GM12878 (cell line): ENCODE measurements around the gene CCNL1. TPM values are rescaled to one million over a fixed set of nuclear protein-coding genes. Genes with fewer than 3 reads are reported as not detected.

ENCODE experiments used
- ATAC-seq: fragments of 200-7000 bp; cut with Tn5 transposase; 3 replicates; pipeline ENCODE4 v1.9.1; 2020; ENCODE audit warnings: mild to moderate bottlenecking, moderate library complexity
- BruUV-seq: library from RNA; stranded (reverse); fragments of 400-500 nt; replicated peaks from 2 replicates; lab custom pipeline; 2021; lab: Mats Ljungman, UMichigan
- CTCF ChIA-PET: fragments of 300-600 bp; sonication (Branson Sonifier 250); formaldehyde crosslinking; extraction: SDS; loops from one replicate; lab custom pipeline; 2021; ENCODE audit warnings: inconsistent platforms; lab: Yijun Ruan, JAX
- POLR2A ChIA-PET: fragments of 350-600 bp; formaldehyde crosslinking; extraction: SDS; loops from one replicate; lab custom pipeline; 2021; ENCODE audit warnings: inconsistent platforms; lab: Charles Lee
- RAD21 ChIA-PET: fragments of 300-600 bp; sonication (Branson Sonifier 250); formaldehyde crosslinking; loops from one replicate; lab custom pipeline; 2023; ENCODE audit warnings: antibody characterized with exemption; ENCODE audit not compliant: unreplicated experiment; lab: Charles Lee
- SMC1A ChIA-PET: fragments of 300-600 bp; sonication (Branson Sonifier 250); formaldehyde crosslinking; loops from one replicate; lab custom pipeline; 2023; ENCODE audit not compliant: unreplicated experiment, uncharacterized antibody; lab: Charles Lee
- DNase-seq: peaks from one replicate; pipeline ENCODE4 v3.0.0-alpha.2; 2011; ENCODE audit warnings: low read depth, low spot score
- FAIRE-seq: peaks from 3 replicates; lab custom pipeline; 2011; peaks lifted over from hg19 to GRCh38; lab: Jason Lieb, UNC
- H2AFZ ChIP-seq: 2 replicates; pipeline ENCODE4 v1.6.0; 2011; ENCODE audit warnings: low read depth, low read length, control low read depth; ENCODE audit not compliant: control insufficient read depth
- H3K27ac ChIP-seq: 2 replicates; pipeline ENCODE4 v1.5.1; 2011; ENCODE audit warnings: control low read depth; ENCODE audit not compliant: control insufficient read depth, insufficient read depth
- H3K27me3 ChIP-seq, 2 experiments: replicated peaks in 1 of 2; 2 replicates each; pipeline versions ENCODE4 v1.6.0 to v1.6.1; 2011; ENCODE audit warnings: low read length in 1 of 2; ENCODE audit not compliant: control insufficient read depth in 2 of 2, insufficient read depth in 2 of 2
- H3K36me3 ChIP-seq, 2 experiments: 2 replicates each; pipeline ENCODE4 v1.5.1; 2011; ENCODE audit warnings: low read length in 1 of 2; ENCODE audit not compliant: control insufficient read depth in 2 of 2, insufficient read depth in 2 of 2
- H3K4me1 ChIP-seq: 2 replicates; pipeline ENCODE4 v1.6.1; 2011; ENCODE audit warnings: mild to moderate bottlenecking, low read length, moderate library complexity, mixed read lengths; ENCODE audit not compliant: control insufficient read depth, insufficient read depth
- H3K4me2 ChIP-seq: 2 replicates; pipeline ENCODE4 v1.6.0; 2011; ENCODE audit warnings: control low read depth; ENCODE audit not compliant: control insufficient read depth, insufficient read depth
- H3K4me3 ChIP-seq: fragments of 200-600 bp; sonication (generic); 2 replicates; pipeline ENCODE4 v1.5.1; 2016
- H3K79me2 ChIP-seq: 2 replicates; pipeline ENCODE4 v1.6.0; 2011; ENCODE audit warnings: low read length; ENCODE audit not compliant: control insufficient read depth, insufficient read depth
- H3K9ac ChIP-seq: 2 replicates; pipeline ENCODE4 v1.8.0; 2011; ENCODE audit warnings: low read length, control low read depth, mixed read lengths; ENCODE audit not compliant: control insufficient read depth, insufficient read depth
- H3K9me3 ChIP-seq: replicated peaks from 3 replicates; pipeline ENCODE4 v1.5.1; 2011; ENCODE audit warnings: mild to moderate bottlenecking, low read length; ENCODE audit not compliant: control insufficient read depth, insufficient read depth
- H4K20me1 ChIP-seq: 2 replicates; pipeline ENCODE4 v1.6.0; 2011; ENCODE audit not compliant: control insufficient read depth, insufficient read depth
- ESRRA ChIP-seq: IDR thresholded peaks from 2 replicates; pipeline ENCODE4 v1.6.1; 2012; ENCODE audit warnings: mild to moderate bottlenecking, low read length, improper control_type of control experiment
- IRF3 ChIP-seq: fragments of 450-650 bp; IDR thresholded peaks from 2 replicates; pipeline ENCODE4 v1.6.1; 2014; ENCODE audit warnings: mild to moderate bottlenecking
- PAX8 ChIP-seq: fragments of 450-650 bp; IDR thresholded peaks from 2 replicates; pipeline ENCODE4 v1.6.1; 2017; ENCODE audit warnings: mild to moderate bottlenecking, moderate library complexity
- ZNF592 ChIP-seq: fragments of 450-650 bp; IDR thresholded peaks from 2 replicates; pipeline ENCODE4 v1.6.1; 2017; ENCODE audit warnings: mild to moderate bottlenecking, moderate library complexity
- WGBS: methylation state at CpG from one replicate; pipeline ENCODE4 v1.1.6; 2016; ENCODE audit warnings: low lambda C conversion rate; ENCODE audit not compliant: insufficient replicate concordance, insufficient coverage; ENCODE audit errors: missing lambda C conversion rate; 5-methylcytosine and 5-hydroxymethylcytosine counted together
- in situ Hi-C: fragments of 300-500 bp; cut with MboI; formaldehyde crosslinking; loops from 9 replicates; pipeline ENCODE4 v1.14.3; 2018; ENCODE audit warnings: mixed read lengths
- intact Hi-C: fragments of 100-400 bp; cut with micrococcal nuclease; formaldehyde crosslinking; loops from one replicate; pipeline ENCODE4 v1.14.2; 2022; ENCODE audit not compliant: unreplicated experiment
- polyA plus RNA-seq, 11 experiments: library from polyadenylated mRNA; depleted of rRNA in 4 of 11; unstranded in 6 of 11; stranded (reverse) in 5 of 11; fragments of >200 nt; fragmentation: Nextera tagmentation in 4 of 11; fragmentation: Illumina TruSeq in 1 of 11; extraction: Ambion mirVana in 4 of 11; extraction: Trizol in 1 of 11; gene quantifications; 1 replicate in 1 of 11; 2 replicates in 10 of 11; pipeline versions ENCODE4 v1.2.1 to v1.2.3, GENCODE V29; 2011 to 2016; ENCODE audit warnings: inconsistent platforms in 2 of 11, missing spikeins in 2 of 11, low read depth in 1 of 11
- total RNA-seq, 4 experiments: library from RNA; depleted of rRNA in 3 of 4; stranded (reverse); fragments of >200 nt in 3 of 4; fragmentation: Illumina TruSeq in 1 of 4; extraction: Trizol in 1 of 4; gene quantifications; 2 replicates each; pipeline versions ENCODE4 v1.2.1 to v1.2.3, GENCODE V29; 2013 to 2021
- TF ChIP-seq, protein P1 (sequence below): fragments of 450-650 bp; IDR thresholded peaks from 2 replicates; pipeline ENCODE4 v1.6.1; 2017; ENCODE audit warnings: antibody characterized with exemption, mild to moderate bottlenecking, moderate library complexity
- TF ChIP-seq, protein P2 (sequence below): IDR thresholded peaks from 2 replicates; pipeline ENCODE4 v1.6.1; 2011; ENCODE audit warnings: borderline replicate concordance, low read depth, mild to moderate bottlenecking, moderate library complexity, low read length; ENCODE audit not compliant: insufficient read depth, poor library complexity, severe bottlenecking

Gene CCNL1
- total and polyA plus RNA-seq, 10 of the 15 experiments (the other 5 are each of a cell fraction or from before 2014, with no cell fraction given): 22.2 to 174 (median 115) TPM

DNA sequence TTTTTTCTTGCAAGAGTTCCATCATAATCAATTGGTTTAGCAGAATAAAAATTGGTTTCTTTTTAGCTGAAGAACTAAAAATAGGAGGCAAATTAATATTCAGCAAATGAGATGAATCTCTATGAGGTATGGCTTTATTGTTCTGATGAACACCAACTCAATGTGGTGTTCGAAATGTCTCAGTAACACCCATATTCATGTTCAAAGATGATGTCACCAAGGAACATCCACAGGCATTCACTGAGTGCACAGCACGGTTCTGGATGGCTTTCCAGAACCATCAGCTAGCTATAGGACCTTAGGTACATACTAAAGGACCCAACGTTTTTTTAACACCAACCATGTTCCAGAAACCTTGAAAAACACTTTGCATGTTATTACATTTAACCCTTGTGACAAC lies 42.7 kb downstream of the CCNL1 start:
- intact Hi-C loops: no loop called here
- no TSS peak for BruUV-seq
- H3K4me1 ChIP-seq: no peaks in the 10 kb centered on the region
- ChIA-PET SMC1A (interaction anchor here (1.2 to 3.0 kb wide), 7 partner anchors 9 to 304 kb away, joined by 3 to 13 read pairs (median 9); no protein-coding TSS in a partner anchor), POLR2A (no interaction called here), RAD21 (interaction anchor here (1.2 to 2.1 kb wide), 2 partner anchors 15 to 20 kb away, joined by 3 to 7 read pairs; no protein-coding TSS in a partner anchor), CTCF (interaction anchor here (1.2 to 50.9 kb wide), 3 partner anchors 9 to 598 kb away, joined by 3 to 939 read pairs (median 939); no protein-coding TSS in a partner anchor)
- H3K9me3 ChIP-seq: no peaks in the 10 kb centered on the region
- TF ChIP-seq ESRRA (no peak), PAX8 (no peak), IRF3 (no peak), ZNF592 (no peak)
- TF ChIP-seq, protein P1, sequence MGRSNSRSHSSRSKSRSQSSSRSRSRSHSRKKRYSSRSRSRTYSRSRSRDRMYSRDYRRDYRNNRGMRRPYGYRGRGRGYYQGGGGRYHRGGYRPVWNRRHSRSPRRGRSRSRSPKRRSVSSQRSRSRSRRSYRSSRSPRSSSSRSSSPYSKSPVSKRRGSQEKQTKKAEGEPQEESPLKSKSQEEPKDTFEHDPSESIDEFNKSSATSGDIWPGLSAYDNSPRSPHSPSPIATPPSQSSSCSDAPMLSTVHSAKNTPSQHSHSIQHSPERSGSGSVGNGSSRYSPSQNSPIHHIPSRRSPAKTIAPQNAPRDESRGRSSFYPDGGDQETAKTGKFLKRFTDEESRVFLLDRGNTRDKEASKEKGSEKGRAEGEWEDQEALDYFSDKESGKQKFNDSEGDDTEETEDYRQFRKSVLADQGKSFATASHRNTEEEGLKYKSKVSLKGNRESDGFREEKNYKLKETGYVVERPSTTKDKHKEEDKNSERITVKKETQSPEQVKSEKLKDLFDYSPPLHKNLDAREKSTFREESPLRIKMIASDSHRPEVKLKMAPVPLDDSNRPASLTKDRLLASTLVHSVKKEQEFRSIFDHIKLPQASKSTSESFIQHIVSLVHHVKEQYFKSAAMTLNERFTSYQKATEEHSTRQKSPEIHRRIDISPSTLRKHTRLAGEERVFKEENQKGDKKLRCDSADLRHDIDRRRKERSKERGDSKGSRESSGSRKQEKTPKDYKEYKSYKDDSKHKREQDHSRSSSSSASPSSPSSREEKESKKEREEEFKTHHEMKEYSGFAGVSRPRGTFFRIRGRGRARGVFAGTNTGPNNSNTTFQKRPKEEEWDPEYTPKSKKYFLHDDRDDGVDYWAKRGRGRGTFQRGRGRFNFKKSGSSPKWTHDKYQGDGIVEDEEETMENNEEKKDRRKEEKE: no peak
- TF ChIP-seq, protein P2, sequence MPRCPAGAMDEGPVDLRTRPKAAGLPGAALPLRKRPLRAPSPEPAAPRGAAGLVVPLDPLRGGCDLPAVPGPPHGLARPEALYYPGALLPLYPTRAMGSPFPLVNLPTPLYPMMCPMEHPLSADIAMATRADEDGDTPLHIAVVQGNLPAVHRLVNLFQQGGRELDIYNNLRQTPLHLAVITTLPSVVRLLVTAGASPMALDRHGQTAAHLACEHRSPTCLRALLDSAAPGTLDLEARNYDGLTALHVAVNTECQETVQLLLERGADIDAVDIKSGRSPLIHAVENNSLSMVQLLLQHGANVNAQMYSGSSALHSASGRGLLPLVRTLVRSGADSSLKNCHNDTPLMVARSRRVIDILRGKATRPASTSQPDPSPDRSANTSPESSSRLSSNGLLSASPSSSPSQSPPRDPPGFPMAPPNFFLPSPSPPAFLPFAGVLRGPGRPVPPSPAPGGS: no peak
- WGBS: 45% methylated on average over 3 of the region's 3 CpGs
- no peak overlapping the region for H3K27ac ChIP-seq
- H3K4me3 ChIP-seq: no peak overlapping the region
- in situ Hi-C loops: no loop called here
- no peak overlapping the region for H2AFZ ChIP-seq
- FAIRE-seq: no peak
- no peaks in the 10 kb centered on the region for H3K27me3 ChIP-seq
- H4K20me1 ChIP-seq: no peaks in the 10 kb centered on the region
- no peak for ATAC-seq
- H3K79me2 ChIP-seq: no peaks in the 10 kb centered on the region
- no peak for DNase-seq
- H3K36me3 ChIP-seq: no peaks in the 10 kb centered on the region
- H3K9ac ChIP-seq: no peak overlapping the region
- no peak overlapping the region for H3K4me2 ChIP-seq
